GM12878 (cell line): ENCODE data around the gene SEPSECS. TPM values are rescaled to one million over a fixed set of nuclear protein-coding genes. Genes with fewer than 3 reads are reported as not detected.

Source experiments
- ATAC-seq: fragments of 200-7000 bp; cut with Tn5 transposase; 3 replicates; pipeline ENCODE4 v1.9.1; 2020; ENCODE audit warnings: mild to moderate bottlenecking, moderate library complexity
- BruUV-seq: library from RNA; stranded (reverse); fragments of 400-500 nt; replicated peaks from 2 replicates; lab custom pipeline; 2021; lab: Mats Ljungman, UMichigan
- CTCF ChIA-PET: fragments of 300-600 bp; sonication (Branson Sonifier 250); formaldehyde crosslinking; extraction: SDS; loops from one replicate; lab custom pipeline; 2021; ENCODE audit warnings: inconsistent platforms; lab: Yijun Ruan, JAX
- POLR2A ChIA-PET: fragments of 350-600 bp; formaldehyde crosslinking; extraction: SDS; loops from one replicate; lab custom pipeline; 2021; ENCODE audit warnings: inconsistent platforms; lab: Charles Lee
- RAD21 ChIA-PET: fragments of 300-600 bp; sonication (Branson Sonifier 250); formaldehyde crosslinking; loops from one replicate; lab custom pipeline; 2023; ENCODE audit warnings: antibody characterized with exemption; ENCODE audit not compliant: unreplicated experiment; lab: Charles Lee
- SMC1A ChIA-PET: fragments of 300-600 bp; sonication (Branson Sonifier 250); formaldehyde crosslinking; loops from one replicate; lab custom pipeline; 2023; ENCODE audit not compliant: unreplicated experiment, uncharacterized antibody; lab: Charles Lee
- DNase-seq: peaks from one replicate; pipeline ENCODE4 v3.0.0-alpha.2; 2011; ENCODE audit warnings: low read depth, low spot score
- FAIRE-seq: peaks from 3 replicates; lab custom pipeline; 2011; peaks lifted over from hg19 to GRCh38; lab: Jason Lieb, UNC
- H2AFZ ChIP-seq: 2 replicates; pipeline ENCODE4 v1.6.0; 2011; ENCODE audit warnings: low read depth, low read length, control low read depth; ENCODE audit not compliant: control insufficient read depth
- H3K27ac ChIP-seq: 2 replicates; pipeline ENCODE4 v1.5.1; 2011; ENCODE audit warnings: control low read depth; ENCODE audit not compliant: control insufficient read depth, insufficient read depth
- H3K27me3 ChIP-seq, 2 experiments: replicated peaks in 1 of 2; 2 replicates each; pipeline versions ENCODE4 v1.6.0 to v1.6.1; 2011; ENCODE audit warnings: low read length in 1 of 2; ENCODE audit not compliant: control insufficient read depth in 2 of 2, insufficient read depth in 2 of 2
- H3K36me3 ChIP-seq, 2 experiments: 2 replicates each; pipeline ENCODE4 v1.5.1; 2011; ENCODE audit warnings: low read length in 1 of 2; ENCODE audit not compliant: control insufficient read depth in 2 of 2, insufficient read depth in 2 of 2
- H3K4me1 ChIP-seq: 2 replicates; pipeline ENCODE4 v1.6.1; 2011; ENCODE audit warnings: mild to moderate bottlenecking, low read length, moderate library complexity, mixed read lengths; ENCODE audit not compliant: control insufficient read depth, insufficient read depth
- H3K4me2 ChIP-seq: 2 replicates; pipeline ENCODE4 v1.6.0; 2011; ENCODE audit warnings: control low read depth; ENCODE audit not compliant: control insufficient read depth, insufficient read depth
- H3K4me3 ChIP-seq: fragments of 200-600 bp; sonication (generic); 2 replicates; pipeline ENCODE4 v1.5.1; 2016
- H3K79me2 ChIP-seq: 2 replicates; pipeline ENCODE4 v1.6.0; 2011; ENCODE audit warnings: low read length; ENCODE audit not compliant: control insufficient read depth, insufficient read depth
- H3K9ac ChIP-seq: 2 replicates; pipeline ENCODE4 v1.8.0; 2011; ENCODE audit warnings: low read length, control low read depth, mixed read lengths; ENCODE audit not compliant: control insufficient read depth, insufficient read depth
- H3K9me3 ChIP-seq: replicated peaks from 3 replicates; pipeline ENCODE4 v1.5.1; 2011; ENCODE audit warnings: mild to moderate bottlenecking, low read length; ENCODE audit not compliant: control insufficient read depth, insufficient read depth
- H4K20me1 ChIP-seq: 2 replicates; pipeline ENCODE4 v1.6.0; 2011; ENCODE audit not compliant: control insufficient read depth, insufficient read depth
- CEBPZ ChIP-seq: fragments of 150-350 bp; IDR thresholded peaks from 2 replicates; pipeline ENCODE4 v1.6.1; 2016; ENCODE audit warnings: low read depth, low read length
- JUND ChIP-seq: IDR thresholded peaks from 2 replicates; pipeline ENCODE4 v1.6.1; 2012; ENCODE audit warnings: low read depth, mild to moderate bottlenecking, low read length, improper control_type of control experiment, moderate library complexity
- NFYA ChIP-seq: IDR thresholded peaks from 2 replicates; pipeline ENCODE4 v1.6.1; 2011; ENCODE audit warnings: low read depth, mild to moderate bottlenecking, low read length, improper control_type of control experiment, borderline replicate concordance
- STAT1 ChIP-seq: fragments of 450-650 bp; conservative IDR thresholded peaks from 2 replicates; pipeline ENCODE4 v1.6.1; 2014; ENCODE audit warnings: antibody characterized with exemption, mild to moderate bottlenecking
- YBX1 ChIP-seq: fragments of 450-650 bp; IDR thresholded peaks from 2 replicates; pipeline ENCODE4 v1.6.1; 2016; ENCODE audit warnings: antibody characterized with exemption
- WGBS: methylation state at CpG from one replicate; pipeline ENCODE4 v1.1.6; 2016; ENCODE audit warnings: low lambda C conversion rate; ENCODE audit not compliant: insufficient replicate concordance, insufficient coverage; ENCODE audit errors: missing lambda C conversion rate; 5-methylcytosine and 5-hydroxymethylcytosine counted together
- in situ Hi-C: fragments of 300-500 bp; cut with MboI; formaldehyde crosslinking; loops from 9 replicates; pipeline ENCODE4 v1.14.3; 2018; ENCODE audit warnings: mixed read lengths
- intact Hi-C: fragments of 100-400 bp; cut with micrococcal nuclease; formaldehyde crosslinking; loops from one replicate; pipeline ENCODE4 v1.14.2; 2022; ENCODE audit not compliant: unreplicated experiment
- polyA plus RNA-seq, 11 experiments: library from polyadenylated mRNA; depleted of rRNA in 4 of 11; unstranded in 6 of 11; stranded (reverse) in 5 of 11; fragments of >200 nt; fragmentation: Nextera tagmentation in 4 of 11; fragmentation: Illumina TruSeq in 1 of 11; extraction: Ambion mirVana in 4 of 11; extraction: Trizol in 1 of 11; gene quantifications; 1 replicate in 1 of 11; 2 replicates in 10 of 11; pipeline versions ENCODE4 v1.2.1 to v1.2.3, GENCODE V29; 2011 to 2016; ENCODE audit warnings: inconsistent platforms in 2 of 11, missing spikeins in 2 of 11, low read depth in 1 of 11
- total RNA-seq, 4 experiments: library from RNA; depleted of rRNA in 3 of 4; stranded (reverse); fragments of >200 nt in 3 of 4; fragmentation: Illumina TruSeq in 1 of 4; extraction: Trizol in 1 of 4; gene quantifications; 2 replicates each; pipeline versions ENCODE4 v1.2.1 to v1.2.3, GENCODE V29; 2013 to 2021

SEPSECS gene
- total and polyA plus RNA-seq, 10 of the 15 experiments (the other 5 are each of a cell fraction or from before 2014, with no cell fraction given), result 2.8 to 15.8 (median 7.2) TPM

GRCh38 chr4:25111648-25112196 lies 48.5 kb downstream of the SEPSECS start:
- no TSS peak for BruUV-seq
- Histone ChIP-seq H3K27ac (no peak overlapping the region), H3K79me2 (no peaks in the 10 kb centered on the region), H3K27me3 (no peaks in the 10 kb centered on the region), H4K20me1 (no peaks in the 10 kb centered on the region), H3K4me2 (no peak overlapping the region), H3K9ac (no peak overlapping the region), H3K36me3 (no peaks in the 10 kb centered on the region), H2AFZ (no peak overlapping the region), H3K9me3 (no peaks in the 10 kb centered on the region)
- no peak for FAIRE-seq
- ChIA-PET RAD21 (no interaction called here), CTCF (interaction anchor here (1.2 kb wide), 1 partner anchor 255 kb away, joined by 3 read pairs; no protein-coding TSS in a partner anchor), SMC1A (interaction anchor here (0.7 kb wide), 1 partner anchor 59 kb away, joined by 3 read pairs; no protein-coding TSS in a partner anchor), POLR2A (no interaction called here)
- no peak for ATAC-seq
- 30% methylated on average over 11 of the region's 11 CpGs for WGBS
- intact Hi-C loops (no loop called here), in situ Hi-C loops (no loop called here)
- DNase-seq, result no peak
- no peak for TF ChIP-seq YBX1
- no peak for TF ChIP-seq JUND
- TF ChIP-seq STAT1, result no peak
- no peak for TF ChIP-seq CEBPZ
- no peak for TF ChIP-seq NFYA
- TF ChIP-seq, all 136 proteins: peak for 0
- H3K4me3 ChIP-seq, result no peak overlapping the region
- H3K4me1 ChIP-seq, result no peaks in the 10 kb centered on the region
